CD4-positive, CD25-positive, alpha-beta regulatory T cell (primary cell): ENCODE data around the gene NOTO. TPM values are rescaled to one million over a fixed set of nuclear protein-coding genes. Genes with fewer than 3 reads are reported as not detected.

Experiments used
- ATAC-seq, 2 donors: fragments of 150-1000 bp; cut with Tn5 transposase; one replicate each; pipeline ENCODE4 v1.10.0; 2021; ENCODE audit warnings: low read depth in 2 of 2, moderate number of reproducible peaks in 2 of 2, moderate library complexity in 1 of 2
- DNase-seq, 3 donors: peaks; one replicate each; pipeline versions ENCODE4 v3.0.0 to v3.0.0-alpha.2; 2012 to 2022; ENCODE audit warnings: mixed read lengths in 1 of 3
- H3K27ac ChIP-seq: one replicate; pipeline ENCODE4 v1.7.0; 2013; ENCODE audit warnings: mild to moderate bottlenecking, low read length; ENCODE audit not compliant: insufficient read depth, poor library complexity, severe bottlenecking
- H3K27me3 ChIP-seq: one replicate; pipeline ENCODE4 v1.7.0; 2013; ENCODE audit warnings: low read length; ENCODE audit not compliant: control insufficient read depth, insufficient read depth
- H3K36me3 ChIP-seq: one replicate; pipeline ENCODE4 v1.7.0; 2013; ENCODE audit warnings: mild to moderate bottlenecking, low read length, moderate library complexity; ENCODE audit not compliant: control insufficient read depth, insufficient read depth
- H3K4me1 ChIP-seq: 2 replicates; pipeline ENCODE4 v1.7.0; 2013; ENCODE audit warnings: mild to moderate bottlenecking, low read length; ENCODE audit not compliant: insufficient read depth, control insufficient read depth, poor library complexity, severe bottlenecking
- H3K4me3 ChIP-seq: one replicate; pipeline ENCODE4 v1.7.0; 2013; ENCODE audit warnings: low read depth, mild to moderate bottlenecking, low read length, moderate library complexity
- H3K9me3 ChIP-seq, 2 experiments: 1 replicate in 1 of 2; 2 replicates in 1 of 2; pipeline ENCODE4 v1.7.0; 2013; ENCODE audit warnings: low read length in 2 of 2, mild to moderate bottlenecking in 1 of 2, moderate library complexity in 1 of 2; ENCODE audit not compliant: control insufficient read depth in 2 of 2
- H3K27ac Mint-ChIP-seq, 3 donors: one replicate each; pipeline ENCODE4 v1.8.0; 2020 to 2022; ENCODE audit warnings: mild to moderate bottlenecking in 3 of 3, mixed read lengths in 3 of 3, moderate library complexity in 2 of 3
- H3K27me3 Mint-ChIP-seq: one replicate; pipeline ENCODE4 v1.8.0; 2022; ENCODE audit warnings: mild to moderate bottlenecking, mixed read lengths
- H3K36me3 Mint-ChIP-seq: one replicate; pipeline ENCODE4 v1.8.0; 2020; ENCODE audit warnings: mixed read lengths
- H3K4me1 Mint-ChIP-seq, 4 donors: one replicate each; pipeline ENCODE4 v1.8.0; 2020 to 2022; ENCODE audit warnings: mixed read lengths in 4 of 4, mild to moderate bottlenecking in 1 of 4
- H3K4me3 Mint-ChIP-seq, 4 donors: one replicate each; pipeline ENCODE4 v1.8.0; 2020 to 2022; ENCODE audit warnings: mild to moderate bottlenecking in 4 of 4, mixed read lengths in 4 of 4, moderate library complexity in 3 of 4
- H3K9me3 Mint-ChIP-seq, 7 donors: one replicate each; pipeline ENCODE4 v1.8.0; 2020 to 2022; ENCODE audit warnings: mixed read lengths in 7 of 7, mild to moderate bottlenecking in 3 of 7, moderate library complexity in 2 of 7
- polyA plus RNA-seq, 4 donors: library from polyadenylated mRNA; unstranded; fragments of 300-500 nt; fragmentation: Illumina TruSeq; gene quantifications; one replicate each; pipeline ENCODE4 v1.2.3, GENCODE V29; 2021
- total RNA-seq: library from RNA; stranded (reverse); gene quantifications from one replicate; pipeline ENCODE4 v1.2.3, GENCODE V29; 2022

NOTO gene
- total and polyA plus RNA-seq, 5 donors from 2014 or later = not detected

- H3K27me3 Mint-ChIP-seq = peaks cover 67% of the 10 kb centered on the region
- H3K36me3 Mint-ChIP-seq = peaks cover 4% of the 10 kb centered on the region
- Histone ChIP-seq H3K9me3 (no peaks in the 10 kb centered on the region), H3K27me3 (peaks cover 16% of the 10 kb centered on the region), H3K4me3 (no peak overlapping the region), H3K27ac (no peak overlapping the region), H3K36me3 (no peaks in the 10 kb centered on the region), H3K4me1 (peaks cover 13% of the 10 kb centered on the region)
- no peak overlapping the region for H3K27ac Mint-ChIP-seq
- peaks cover 0 to 13% (median 5%) of the 10 kb centered on the region in 4 donors for H3K4me1 Mint-ChIP-seq
- H3K9me3 Mint-ChIP-seq = peaks cover 0 to 5% (median 0%) of the 10 kb centered on the region in 7 donors
- H3K4me3 Mint-ChIP-seq = no peak overlapping the region
- DNase-seq (no peak), ATAC-seq (no peak)
These were observed 3.2 kb downstream of the NOTO start for GRCh38 chr2:73205611-73206010.

DNA sequence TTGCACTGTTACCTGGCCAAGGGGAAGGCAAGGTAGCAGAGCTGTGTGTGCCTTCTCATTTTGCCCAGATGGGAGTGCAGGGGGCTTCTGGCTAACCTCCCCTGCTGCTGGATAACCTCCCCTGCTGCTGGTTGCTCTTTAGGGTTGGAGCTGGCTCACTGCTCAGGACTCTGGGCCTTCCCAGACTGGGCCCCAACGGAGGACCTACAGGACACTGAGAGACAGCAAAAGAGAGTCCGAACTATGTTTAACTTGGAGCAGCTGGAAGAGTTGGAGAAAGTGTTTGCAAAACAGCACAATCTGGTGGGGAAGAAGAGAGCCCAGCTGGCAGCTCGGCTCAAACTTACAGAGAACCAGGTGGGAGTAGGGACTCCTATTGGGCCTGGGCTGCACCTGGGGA is 5.9 kb downstream of the NOTO start:
- H3K9me3 ChIP-seq = no peaks in the 10 kb centered on the region
- DNase-seq (no peak), ATAC-seq (no peak)
- H3K4me3 ChIP-seq = no peak overlapping the region
- no peak overlapping the region for H3K27ac ChIP-seq
- Mint-ChIP-seq H3K27ac (no peak overlapping the region), H3K4me1 (peaks cover 0 to 15% (median 8%) of the 10 kb centered on the region in 4 donors), H3K9me3 (peaks cover 0 to 3% (median 0%) of the 10 kb centered on the region in 7 donors), H3K27me3 (peaks cover 48% of the 10 kb centered on the region), H3K36me3 (peaks cover 4% of the 10 kb centered on the region), H3K4me3 (no peak overlapping the region)
- peaks cover 8% of the 10 kb centered on the region for H3K27me3 ChIP-seq
- H3K36me3 ChIP-seq = no peaks in the 10 kb centered on the region
- peaks cover 13% of the 10 kb centered on the region for H3K4me1 ChIP-seq

DNA sequence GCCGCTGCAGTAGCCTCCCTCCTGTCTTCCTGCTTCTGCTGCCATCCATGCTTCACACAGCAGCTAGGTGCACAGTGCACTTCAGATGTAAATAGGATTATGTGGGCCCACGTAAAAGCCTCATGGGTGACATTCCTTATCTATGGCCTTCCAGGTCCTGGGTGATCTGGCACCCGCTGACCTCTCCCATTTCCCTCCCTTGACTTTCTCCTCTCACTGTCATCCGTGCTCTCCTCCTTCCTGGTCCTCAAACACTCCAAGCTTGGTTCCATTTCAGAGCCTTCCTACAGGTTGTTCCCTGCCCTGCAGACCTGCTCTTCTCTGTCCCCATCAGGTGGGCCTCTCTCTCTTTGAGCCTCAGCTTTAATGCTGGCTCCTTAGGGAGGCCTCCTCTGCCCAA is 7.6 kb downstream of the NOTO start:
- Mint-ChIP-seq H3K27me3 (peaks cover 31% of the 10 kb centered on the region), H3K36me3 (peaks cover 4% of the 10 kb centered on the region), H3K4me1 (peaks cover 10 to 26% (median 15%) of the 10 kb centered on the region in 4 donors), H3K4me3 (peak overlapping the region in 1 of 4 donors; percentile 32), H3K27ac (peak overlapping the region in 1 of 3 donors; percentile 41), H3K9me3 (peaks cover 0 to 1% (median 0%) of the 10 kb centered on the region in 7 donors)
- H3K36me3 ChIP-seq = no peaks in the 10 kb centered on the region
- no peak overlapping the region for H3K4me3 ChIP-seq
- ATAC-seq (no peak), DNase-seq (no peak)
- H3K27me3 ChIP-seq = peaks cover 5% of the 10 kb centered on the region
- peaks cover 22% of the 10 kb centered on the region for H3K4me1 ChIP-seq
- H3K9me3 ChIP-seq = no peaks in the 10 kb centered on the region
- H3K27ac ChIP-seq = no peak overlapping the region

DNA sequence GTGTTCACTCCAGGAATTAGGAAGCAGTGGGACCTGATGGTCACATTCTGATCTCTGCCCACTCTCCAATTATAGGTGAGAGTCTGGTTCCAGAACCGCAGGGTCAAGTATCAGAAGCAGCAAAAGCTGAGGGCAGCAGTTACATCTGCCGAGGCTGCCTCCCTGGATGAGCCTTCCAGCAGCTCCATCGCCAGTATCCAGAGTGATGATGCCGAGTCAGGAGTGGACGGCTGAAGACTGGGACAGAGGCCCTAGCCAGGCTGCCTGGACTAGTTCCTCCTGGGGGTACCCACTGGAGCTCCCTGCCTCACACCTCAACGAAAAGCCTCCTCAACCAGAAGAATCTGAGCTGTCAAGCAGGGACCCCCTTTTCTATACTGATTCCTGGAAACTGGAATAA is 8.3 kb downstream of the NOTO start:
- peaks cover 4% of the 10 kb centered on the region for H3K36me3 Mint-ChIP-seq
- peaks cover 24% of the 10 kb centered on the region for H3K27me3 Mint-ChIP-seq
- DNase-seq (no peak), ATAC-seq (no peak)
- no peak overlapping the region for H3K4me3 ChIP-seq
- no peaks in the 10 kb centered on the region for H3K36me3 ChIP-seq
- no peak overlapping the region for H3K27ac ChIP-seq
- H3K9me3 Mint-ChIP-seq = no peaks in the 10 kb centered on the region
- H3K4me1 Mint-ChIP-seq = peaks cover 17 to 33% (median 22%) of the 10 kb centered on the region in 4 donors
- H3K4me1 ChIP-seq = peaks cover 22% of the 10 kb centered on the region
- H3K4me3 Mint-ChIP-seq = peak overlapping the region in 1 of 4 donors; percentile 32
- peak overlapping the region in 1 of 3 donors; percentile 41 for H3K27ac Mint-ChIP-seq
- H3K9me3 ChIP-seq = no peaks in the 10 kb centered on the region
- H3K27me3 ChIP-seq = peaks cover 4% of the 10 kb centered on the region

DNA sequence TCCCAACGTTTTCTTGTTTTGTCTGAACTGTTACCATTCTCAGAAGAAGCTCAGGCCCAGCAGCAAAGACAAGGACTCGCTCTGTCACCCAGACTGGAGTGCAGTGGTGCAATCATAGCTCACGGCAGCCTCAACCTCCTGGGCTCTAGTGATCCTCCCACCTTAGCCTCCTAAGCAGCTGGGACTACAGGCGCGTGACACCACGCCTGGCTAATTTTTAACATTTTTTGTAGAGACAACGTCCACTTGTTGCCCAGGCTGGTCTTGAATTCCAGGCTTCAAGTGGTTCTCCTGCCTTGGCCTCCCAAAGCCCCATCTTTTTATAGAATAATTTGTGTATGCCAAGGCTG is 9.7 kb downstream of the NOTO start:
- H3K27me3 Mint-ChIP-seq = peaks cover 16% of the 10 kb centered on the region
- ATAC-seq = no peak
- Histone ChIP-seq H3K9me3 (no peaks in the 10 kb centered on the region), H3K4me3 (no peak overlapping the region), H3K27me3 (no peaks in the 10 kb centered on the region), H3K27ac (no peak overlapping the region), H3K4me1 (peaks cover 22% of the 10 kb centered on the region), H3K36me3 (no peaks in the 10 kb centered on the region)
- H3K36me3 Mint-ChIP-seq = peaks cover 5% of the 10 kb centered on the region
- H3K4me1 Mint-ChIP-seq = peaks cover 17 to 38% (median 25%) of the 10 kb centered on the region in 4 donors
- no peak overlapping the region for H3K4me3 Mint-ChIP-seq
- peak overlapping the region in 2 of 3 donors; percentile 76 to 97 for H3K27ac Mint-ChIP-seq
- no peaks in the 10 kb centered on the region for H3K9me3 Mint-ChIP-seq
- no peak for DNase-seq

GRCh38 chr2:73212448-73213176 is 10.2 kb downstream of the NOTO start:
- Histone ChIP-seq H3K4me1 (peaks cover 22% of the 10 kb centered on the region), H3K4me3 (peak overlapping the region; percentile 48), H3K36me3 (no peaks in the 10 kb centered on the region), H3K27ac (no peak overlapping the region), H3K9me3 (no peaks in the 10 kb centered on the region), H3K27me3 (no peaks in the 10 kb centered on the region)
- H3K9me3 Mint-ChIP-seq = no peaks in the 10 kb centered on the region
- peak overlapping the region in 2 of 3 donors; percentile 76 to 97 for H3K27ac Mint-ChIP-seq
- ATAC-seq = peak; percentile 71 to 72
- H3K36me3 Mint-ChIP-seq = peaks cover 7% of the 10 kb centered on the region
- DNase-seq = peak; percentile 55 to 81 (median 68)
- H3K27me3 Mint-ChIP-seq = peaks cover 15% of the 10 kb centered on the region
- H3K4me1 Mint-ChIP-seq = peaks cover 17 to 41% (median 27%) of the 10 kb centered on the region in 4 donors
- H3K4me3 Mint-ChIP-seq = peak overlapping the region; percentile 71 to 85 (median 80)

GRCh38 chr2:73214120-73215035 is 12.0 kb downstream of the NOTO start, which contains the start of gene SMYD5:
TSS of gene SMYD5 (plus strand) at chr2:73214245. CDS start at chr2:73214267, 22 bp downstream.
- H3K27me3 ChIP-seq = no peaks in the 10 kb centered on the region
- no peaks in the 10 kb centered on the region for H3K9me3 Mint-ChIP-seq
- peak within 1 kb of the TSS; percentile 87 to 97 (median 96) for H3K27ac Mint-ChIP-seq
- H3K4me1 Mint-ChIP-seq = peaks cover 17 to 43% (median 27%) of the 10 kb centered on the region in 4 donors
- DNase-seq (peak; percentile 87 to 93 (median 89)), ATAC-seq (peak; percentile 91 to 94)
- H3K4me3 ChIP-seq = peak within 1 kb of the TSS; percentile 90
- H3K36me3 ChIP-seq = peaks cover 6% of the 10 kb centered on the region
- H3K27ac ChIP-seq = peak within 1 kb of the TSS; percentile 64
- peak within 1 kb of the TSS; percentile 89 to 93 (median 92) for H3K4me3 Mint-ChIP-seq
- H3K36me3 Mint-ChIP-seq = peaks cover 8% of the 10 kb centered on the region
- H3K27me3 Mint-ChIP-seq = peaks cover 8% of the 10 kb centered on the region
- H3K9me3 ChIP-seq = no peaks in the 10 kb centered on the region
- H3K4me1 ChIP-seq = peaks cover 22% of the 10 kb centered on the region
